Peyer's patch (tissue), 4 donors: ENCODE measurements around the gene PYDC1.

Experiments used
- CTCF ChIP-seq, 6 experiments: fragments of 450-650 bp in 4 of 6; fragments of 200-600 bp in 2 of 6; sonication (generic) in 1 of 6; IDR thresholded peaks; one replicate each; pipeline ENCODE4 v1.5.1; 2017 to 2019; ENCODE audit warnings: antibody characterized with exemption in 6 of 6, mild to moderate bottlenecking in 3 of 6, moderate library complexity in 1 of 6
- POLR2A ChIP-seq, 2 donors: fragments of 450-650 bp; IDR thresholded peaks; one replicate each; pipeline ENCODE4 v1.5.1; 2017; ENCODE audit warnings: antibody characterized with exemption in 2 of 2, mild to moderate bottlenecking in 2 of 2, moderate library complexity in 2 of 2

- TF ChIP-seq CTCF (IDR thresholded peaks at IDR 0.05): no peak
- TF ChIP-seq POLR2A (IDR thresholded peaks at IDR 0.05): no peak
Measured at GRCh38 chr16:31224092-31224955, 7.4 kb upstream of the PYDC1 start.
